GM12878 (cell line): ENCODE data around the gene CLDN7. TPM values are rescaled to one million over a fixed set of nuclear protein-coding genes. Genes with fewer than 3 reads are reported as not detected.

Experiments used
- ATAC-seq: fragments of 200-7000 bp; cut with Tn5 transposase; 3 replicates; pipeline ENCODE4 v1.9.1; 2020; ENCODE audit warnings: mild to moderate bottlenecking, moderate library complexity
- BruUV-seq: library from RNA; stranded (reverse); fragments of 400-500 nt; replicated peaks from 2 replicates; lab custom pipeline; 2021; lab: Mats Ljungman, UMichigan
- CTCF ChIA-PET: fragments of 300-600 bp; sonication (Branson Sonifier 250); formaldehyde crosslinking; extraction: SDS; loops from one replicate; lab custom pipeline; 2021; ENCODE audit warnings: inconsistent platforms; lab: Yijun Ruan, JAX
- POLR2A ChIA-PET: fragments of 350-600 bp; formaldehyde crosslinking; extraction: SDS; loops from one replicate; lab custom pipeline; 2021; ENCODE audit warnings: inconsistent platforms; lab: Charles Lee
- RAD21 ChIA-PET: fragments of 300-600 bp; sonication (Branson Sonifier 250); formaldehyde crosslinking; loops from one replicate; lab custom pipeline; 2023; ENCODE audit warnings: antibody characterized with exemption; ENCODE audit not compliant: unreplicated experiment; lab: Charles Lee
- SMC1A ChIA-PET: fragments of 300-600 bp; sonication (Branson Sonifier 250); formaldehyde crosslinking; loops from one replicate; lab custom pipeline; 2023; ENCODE audit not compliant: unreplicated experiment, uncharacterized antibody; lab: Charles Lee
- DNase-seq: peaks from one replicate; pipeline ENCODE4 v3.0.0-alpha.2; 2011; ENCODE audit warnings: low read depth, low spot score
- FAIRE-seq: peaks from 3 replicates; lab custom pipeline; 2011; peaks lifted over from hg19 to GRCh38; lab: Jason Lieb, UNC
- H2AFZ ChIP-seq: 2 replicates; pipeline ENCODE4 v1.6.0; 2011; ENCODE audit warnings: low read depth, low read length, control low read depth; ENCODE audit not compliant: control insufficient read depth
- H3K27ac ChIP-seq: 2 replicates; pipeline ENCODE4 v1.5.1; 2011; ENCODE audit warnings: control low read depth; ENCODE audit not compliant: control insufficient read depth, insufficient read depth
- H3K27me3 ChIP-seq, 2 experiments: replicated peaks in 1 of 2; 2 replicates each; pipeline versions ENCODE4 v1.6.0 to v1.6.1; 2011; ENCODE audit warnings: low read length in 1 of 2; ENCODE audit not compliant: control insufficient read depth in 2 of 2, insufficient read depth in 2 of 2
- H3K36me3 ChIP-seq, 2 experiments: 2 replicates each; pipeline ENCODE4 v1.5.1; 2011; ENCODE audit warnings: low read length in 1 of 2; ENCODE audit not compliant: control insufficient read depth in 2 of 2, insufficient read depth in 2 of 2
- H3K4me1 ChIP-seq: 2 replicates; pipeline ENCODE4 v1.6.1; 2011; ENCODE audit warnings: mild to moderate bottlenecking, low read length, moderate library complexity, mixed read lengths; ENCODE audit not compliant: control insufficient read depth, insufficient read depth
- H3K4me2 ChIP-seq: 2 replicates; pipeline ENCODE4 v1.6.0; 2011; ENCODE audit warnings: control low read depth; ENCODE audit not compliant: control insufficient read depth, insufficient read depth
- H3K4me3 ChIP-seq: fragments of 200-600 bp; sonication (generic); 2 replicates; pipeline ENCODE4 v1.5.1; 2016
- H3K79me2 ChIP-seq: 2 replicates; pipeline ENCODE4 v1.6.0; 2011; ENCODE audit warnings: low read length; ENCODE audit not compliant: control insufficient read depth, insufficient read depth
- H3K9ac ChIP-seq: 2 replicates; pipeline ENCODE4 v1.8.0; 2011; ENCODE audit warnings: low read length, control low read depth, mixed read lengths; ENCODE audit not compliant: control insufficient read depth, insufficient read depth
- H3K9me3 ChIP-seq: replicated peaks from 3 replicates; pipeline ENCODE4 v1.5.1; 2011; ENCODE audit warnings: mild to moderate bottlenecking, low read length; ENCODE audit not compliant: control insufficient read depth, insufficient read depth
- H4K20me1 ChIP-seq: 2 replicates; pipeline ENCODE4 v1.6.0; 2011; ENCODE audit not compliant: control insufficient read depth, insufficient read depth
- ATF2 ChIP-seq: IDR thresholded peaks from 2 replicates; pipeline ENCODE4 v1.6.1; 2012; ENCODE audit warnings: low read length, inconsistent platforms
- ATF7 ChIP-seq: fragments of 450-650 bp; IDR thresholded peaks from 2 replicates; pipeline ENCODE4 v1.6.1; 2016; ENCODE audit warnings: low read depth, mild to moderate bottlenecking
- CREB1 ChIP-seq: IDR thresholded peaks from 2 replicates; pipeline ENCODE4 v1.6.1; 2012; ENCODE audit warnings: low read depth, mild to moderate bottlenecking, inconsistent platforms
- DPF2 ChIP-seq: fragments of 450-650 bp; IDR thresholded peaks from 2 replicates; pipeline ENCODE4 v1.6.1; 2017; ENCODE audit warnings: mild to moderate bottlenecking
- EP300 ChIP-seq, 2 experiments: fragments of 150-350 bp in 1 of 2; IDR thresholded peaks; 2 replicates each; pipeline ENCODE4 v1.6.1; 2011 to 2012; ENCODE audit warnings: low read depth in 2 of 2, low read length in 2 of 2, borderline replicate concordance in 1 of 2, improper control_type of control experiment in 1 of 2, inconsistent platforms in 1 of 2; ENCODE audit not compliant: control insufficient read depth in 1 of 2
- EZH2 ChIP-seq: IDR thresholded peaks from 2 replicates; pipeline ENCODE4 v1.6.1; 2012; ENCODE audit warnings: low read depth, mild to moderate bottlenecking, control low read depth, inconsistent platforms, low read length, borderline replicate concordance; ENCODE audit not compliant: control insufficient read depth
- HDAC2 ChIP-seq: fragments of 200-600 bp; sonication (generic); IDR thresholded peaks from 2 replicates; pipeline ENCODE4 v1.6.1; 2017
- NBN ChIP-seq: fragments of 450-650 bp; IDR thresholded peaks from 2 replicates; pipeline ENCODE4 v1.6.1; 2016
- STAT3 ChIP-seq: IDR thresholded peaks from 2 replicates; pipeline ENCODE4 v1.6.1; 2011; ENCODE audit warnings: low read depth, low read length, improper control_type of control experiment
- ZBTB40 ChIP-seq: fragments of 450-650 bp; IDR thresholded peaks from 2 replicates; pipeline ENCODE4 v1.6.1; 2016; ENCODE audit warnings: mild to moderate bottlenecking, moderate library complexity, borderline replicate concordance
- ZNF687 ChIP-seq: fragments of 450-650 bp; IDR thresholded peaks from 2 replicates; pipeline ENCODE4 v1.6.1; 2017; ENCODE audit warnings: mild to moderate bottlenecking, moderate library complexity
- WGBS: methylation state at CpG from one replicate; pipeline ENCODE4 v1.1.6; 2016; ENCODE audit warnings: low lambda C conversion rate; ENCODE audit not compliant: insufficient replicate concordance, insufficient coverage; ENCODE audit errors: missing lambda C conversion rate; 5-methylcytosine and 5-hydroxymethylcytosine counted together
- in situ Hi-C: fragments of 300-500 bp; cut with MboI; formaldehyde crosslinking; loops from 9 replicates; pipeline ENCODE4 v1.14.3; 2018; ENCODE audit warnings: mixed read lengths
- intact Hi-C: fragments of 100-400 bp; cut with micrococcal nuclease; formaldehyde crosslinking; loops from one replicate; pipeline ENCODE4 v1.14.2; 2022; ENCODE audit not compliant: unreplicated experiment
- polyA plus RNA-seq, 11 experiments: library from polyadenylated mRNA; depleted of rRNA in 4 of 11; unstranded in 6 of 11; stranded (reverse) in 5 of 11; fragments of >200 nt; fragmentation: Nextera tagmentation in 4 of 11; fragmentation: Illumina TruSeq in 1 of 11; extraction: Ambion mirVana in 4 of 11; extraction: Trizol in 1 of 11; gene quantifications; 1 replicate in 1 of 11; 2 replicates in 10 of 11; pipeline versions ENCODE4 v1.2.1 to v1.2.3, GENCODE V29; 2011 to 2016; ENCODE audit warnings: inconsistent platforms in 2 of 11, missing spikeins in 2 of 11, low read depth in 1 of 11
- total RNA-seq, 4 experiments: library from RNA; depleted of rRNA in 3 of 4; stranded (reverse); fragments of >200 nt in 3 of 4; fragmentation: Illumina TruSeq in 1 of 4; extraction: Trizol in 1 of 4; gene quantifications; 2 replicates each; pipeline versions ENCODE4 v1.2.1 to v1.2.3, GENCODE V29; 2013 to 2021
- TF ChIP-seq, protein P1 (sequence below): IDR thresholded peaks from 2 replicates; pipeline ENCODE4 v1.6.1; 2012; ENCODE audit warnings: low read depth, low read length, improper control_type of control experiment

CLDN7 gene
- total and polyA plus RNA-seq, 10 of the 15 experiments (the other 5 are each of a cell fraction or from before 2014, with no cell fraction given), result 0.19 to 1.3 (median 0.36) TPM; not detected in 5

DNA sequence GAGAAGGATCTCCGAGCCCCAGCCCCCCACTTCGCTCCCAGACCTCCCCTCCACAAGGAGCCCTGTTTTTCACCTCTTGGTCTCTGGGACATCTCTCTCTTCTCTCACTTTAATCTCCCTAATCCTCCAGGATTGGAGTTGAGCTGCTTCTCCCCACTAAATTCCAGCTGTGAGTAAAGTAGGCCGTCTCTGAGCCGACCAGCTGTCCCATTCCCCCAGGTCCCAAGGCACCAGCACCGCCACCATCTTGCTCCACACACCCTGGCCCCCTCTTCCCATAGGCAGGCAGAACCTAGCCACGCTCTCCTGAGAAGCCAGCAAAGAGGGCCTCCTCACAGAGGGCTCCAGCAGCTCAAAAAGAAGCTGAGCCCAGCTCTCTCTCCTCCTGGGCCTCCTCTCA, 43.5 kb downstream of the CLDN7 start (continued):
- TF ChIP-seq ATF2 (no peak), CREB1 (no peak), EZH2 (no peak), NBN (no peak), HDAC2 (no peak)
- TF ChIP-seq, all 136 proteins: peak for 0

GRCh38 chr17:7218166-7218565, 44.1 kb downstream of the CLDN7 start:
- POLR2A ChIA-PET, result interaction anchor here (1.0 to 5.9 kb wide), 4 partner anchors 16 to 118 kb away, joined by 3 to 60 read pairs (median 36); partner anchors contain the start of genes ACAP1, CTDNEP1, DVL2 and ELP5
- TF ChIP-seq ATF7 (no peak), DPF2 (no peak), ZBTB40 (no peak), EP300 (IDR thresholded peaks at IDR 0.05; ENCODE audit: borderline replicate concordance in 1 of 2, control insufficient read depth in 1 of 2, low read depth in 2 of 2, low read length in 2 of 2) (no peak), STAT3 (no peak), ZNF687 (no peak)
- TF ChIP-seq, protein P1, sequence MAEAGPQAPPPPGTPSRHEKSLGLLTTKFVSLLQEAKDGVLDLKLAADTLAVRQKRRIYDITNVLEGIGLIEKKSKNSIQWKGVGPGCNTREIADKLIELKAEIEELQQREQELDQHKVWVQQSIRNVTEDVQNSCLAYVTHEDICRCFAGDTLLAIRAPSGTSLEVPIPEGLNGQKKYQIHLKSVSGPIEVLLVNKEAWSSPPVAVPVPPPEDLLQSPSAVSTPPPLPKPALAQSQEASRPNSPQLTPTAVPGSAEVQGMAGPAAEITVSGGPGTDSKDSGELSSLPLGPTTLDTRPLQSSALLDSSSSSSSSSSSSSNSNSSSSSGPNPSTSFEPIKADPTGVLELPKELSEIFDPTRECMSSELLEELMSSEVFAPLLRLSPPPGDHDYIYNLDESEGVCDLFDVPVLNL, result no peak

More at GRCh38 chr17:7218166-7218565, 44.1 kb downstream of the CLDN7 start:
- Histone ChIP-seq H3K27me3 (no peaks in the 10 kb centered on the region), H3K27ac (no peak overlapping the region), H3K79me2 (peaks cover 14% of the 10 kb centered on the region), H3K9ac (no peak overlapping the region), H3K4me3 (no peak overlapping the region), H4K20me1 (no peaks in the 10 kb centered on the region), H3K4me2 (no peak overlapping the region), H3K4me1 (peaks cover 22% of the 10 kb centered on the region), H3K9me3 (no peaks in the 10 kb centered on the region), H3K36me3 (peaks cover 3 to 10% of the 10 kb centered on the region in 2 experiments; a peak in 3 of 4 replicates), H2AFZ (no peak overlapping the region)
- 71% methylated on average over 6 of the region's 6 CpGs for WGBS
- FAIRE-seq (no peak), DNase-seq (no peak), ATAC-seq (no peak)
- in situ Hi-C loops (no loop called here), intact Hi-C loops (no loop called here)
- ChIA-PET CTCF (interaction anchor here (5.1 kb wide), 1 partner anchor 79 kb away, joined by 60 read pairs; no protein-coding TSS in a partner anchor), RAD21 (interaction anchor here (3.2 kb wide), 1 partner anchor 78 kb away, joined by 44 read pairs; no protein-coding TSS in a partner anchor), SMC1A (interaction anchor here (4.8 kb wide), 1 partner anchor 24 kb away, joined by 34 read pairs; the partner anchor contains the start of gene GABARAP)
- no TSS peak for BruUV-seq
